Measurements from ENCODE around the gene EXOC2. TPM values are rescaled to one million over a fixed set of nuclear protein-coding genes. Genes with fewer than 3 reads are reported as not detected.
"Not testable (repeated sequence)": the region's sequence is repeated elsewhere in the genome, so short reads cannot be mapped to it uniquely, and the experiment has no call there.

Gene EXOC2
- polyA plus RNA-seq, 3 donors = 3.8 to 9.2 (median 6.9) TPM

DNA sequence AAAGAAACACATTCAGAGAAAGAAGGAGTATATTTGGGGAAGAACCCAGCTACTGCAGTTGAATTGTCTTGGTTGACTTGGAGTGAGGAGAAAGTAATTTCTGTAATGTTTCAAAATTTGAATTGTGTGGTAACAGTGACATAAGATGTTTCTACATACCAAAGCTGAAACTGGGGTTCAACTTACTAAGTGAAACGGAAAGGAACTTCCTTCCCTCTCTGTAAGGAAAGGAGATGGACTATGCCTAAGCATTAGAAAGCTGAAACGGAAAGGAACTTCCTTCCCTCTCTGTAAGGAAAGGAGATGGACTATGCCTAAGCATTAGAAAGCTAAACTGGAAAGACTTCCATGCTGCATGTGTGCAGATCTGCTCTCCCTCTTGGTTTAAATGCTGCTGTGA, 82.1 kb downstream of the EXOC2 start:
- WGBS, 3 donors = 24 to 78% (median 35%) methylated on average over 2 of the region's 2 CpGs
- no peak overlapping the region for H3K27ac ChIP-seq (ENCODE audit: low read depth, low read length)

- no peak overlapping the region for H3K27ac ChIP-seq (ENCODE audit: low read depth, low read length)
- 95 to 96% (median 95%) methylated on average over 4 of the region's 4 CpGs for WGBS, 3 donors
Observed at GRCh38 chr6:609905-610304, 83.0 kb downstream of the EXOC2 start.

DNA sequence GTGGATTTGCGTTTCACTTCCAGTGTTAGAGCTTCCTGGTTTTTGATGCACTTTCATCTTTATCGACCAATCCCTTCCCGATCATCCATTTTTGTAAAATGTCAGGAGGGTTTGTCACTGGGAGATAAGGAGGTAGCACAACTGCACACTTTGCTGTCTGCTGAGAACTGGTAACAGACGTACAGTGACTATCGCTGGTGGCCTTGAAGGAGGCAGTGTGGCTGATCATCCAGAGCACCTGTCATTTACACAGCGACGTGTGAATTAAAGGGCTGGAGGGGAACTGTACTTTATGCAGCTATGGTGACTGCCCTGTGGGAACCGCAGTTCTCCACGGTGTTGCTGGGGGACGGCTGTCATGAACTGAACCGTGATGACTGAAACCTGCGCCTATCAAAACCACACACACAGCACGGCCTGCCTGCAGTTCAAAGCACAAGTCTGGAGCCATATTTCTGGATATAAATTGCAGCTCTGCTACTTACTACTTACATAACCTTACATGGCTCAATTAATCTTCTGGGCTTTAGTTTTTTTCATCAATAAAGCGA, 86.0 kb downstream of the EXOC2 start:
- H3K27ac ChIP-seq (ENCODE audit: low read depth, low read length) = no peak overlapping the region
- WGBS, 3 donors = 90 to 94% (median 92%) methylated on average over 14 of the region's 14 CpGs

DNA sequence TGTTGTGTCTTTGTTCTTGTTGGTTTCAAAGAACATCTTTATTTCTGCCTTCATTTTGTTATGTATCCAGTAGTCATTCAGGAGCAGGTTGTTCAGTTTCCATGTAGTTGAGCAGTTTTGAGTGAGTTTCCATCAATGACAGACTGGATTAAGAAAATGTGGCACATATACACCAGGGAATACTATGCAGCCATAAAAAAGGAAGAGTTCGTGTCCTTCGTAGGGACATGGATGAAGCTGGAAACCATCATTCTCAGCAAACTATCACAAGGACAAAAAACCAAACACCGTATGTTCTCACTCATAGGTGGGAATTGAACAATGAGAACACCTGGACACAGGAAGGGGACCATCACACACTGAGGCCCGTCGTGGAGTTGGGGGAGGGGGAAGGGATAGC, 87.0 kb downstream of the EXOC2 start:
- not testable (repeated sequence) for H3K27ac ChIP-seq (ENCODE audit: low read depth, low read length)

GRCh38 chr6:604579-604978, 88.4 kb downstream of the EXOC2 start:
- H3K27ac ChIP-seq (ENCODE audit: low read depth, low read length) = no peak overlapping the region
- 93 to 97% (median 94%) methylated on average over 15 of the region's 15 CpGs for WGBS, 3 donors

More for the DNA sequence above, 87.0 kb downstream of the EXOC2 start:
- WGBS, 3 donors = 80 to 96% (median 95%) methylated on average over 5 of the region's 5 CpGs

GRCh38 chr6:603265-603664, 89.7 kb downstream of the EXOC2 start:
- WGBS, 3 donors = 94 to 99% (median 95%) methylated on average over 6 of the region's 6 CpGs
- no peak overlapping the region for H3K27ac ChIP-seq (ENCODE audit: low read depth, low read length)

- 92 to 95% (median 93%) methylated on average over 7 of the region's 7 CpGs for WGBS, 3 donors
- H3K27ac ChIP-seq (ENCODE audit: low read depth, low read length) = no peak overlapping the region
Observed at GRCh38 chr6:599576-600448, 93.1 kb downstream of the EXOC2 start.

DNA sequence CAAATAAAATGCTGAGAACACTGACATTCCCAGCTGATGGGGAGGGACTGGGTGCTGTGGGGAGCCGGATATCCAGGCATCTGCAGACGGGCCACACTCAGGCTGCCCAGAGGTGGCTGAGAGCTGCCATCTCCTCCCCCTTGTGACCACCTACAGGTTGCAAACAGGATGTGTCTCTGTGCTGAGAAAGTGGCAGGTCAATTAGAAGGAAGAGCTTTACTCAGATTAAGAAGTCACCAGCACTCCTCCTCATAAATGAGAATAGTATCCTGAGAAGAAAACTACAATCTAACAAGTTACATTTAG, 99.1 kb downstream of the EXOC2 start:
- WGBS, 3 donors = 60 to 91% (median 77%) methylated on average over 2 of the region's 2 CpGs
- no peak overlapping the region for H3K27ac ChIP-seq (ENCODE audit: low read depth, low read length)

DNA sequence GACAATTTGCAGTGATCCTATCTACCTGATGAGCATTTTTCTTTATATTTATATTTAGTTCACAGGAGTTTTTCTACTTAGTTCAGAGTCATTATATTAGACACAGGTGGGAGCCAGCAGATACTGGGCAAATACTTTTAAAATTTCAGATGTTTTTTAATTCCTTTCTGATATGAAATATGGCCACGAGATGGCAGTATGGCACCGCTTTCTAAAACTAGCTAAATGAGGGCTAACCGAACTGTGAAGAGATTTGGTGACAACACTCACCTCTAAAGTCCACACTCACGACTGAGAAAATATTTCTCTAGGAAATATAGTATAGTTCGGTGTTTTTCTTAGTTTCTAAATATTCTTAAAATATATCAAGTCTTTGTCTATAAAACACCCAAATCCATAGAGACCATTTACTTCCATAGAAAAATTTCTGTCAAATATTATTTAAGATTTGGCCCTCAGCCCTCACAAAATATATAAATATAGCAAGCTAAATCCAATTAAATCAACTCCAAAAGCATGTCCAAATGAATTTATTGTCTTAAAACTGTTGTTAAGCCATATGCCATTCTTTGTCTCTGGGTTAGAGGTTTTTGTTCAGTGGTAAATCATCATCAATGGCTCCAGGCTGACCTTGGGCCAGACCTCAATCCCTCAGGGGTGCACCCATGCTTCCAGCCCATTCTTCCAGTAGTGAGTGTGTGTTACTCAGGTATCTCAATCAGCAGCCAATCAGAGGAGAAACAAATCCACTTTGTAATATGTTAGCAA, 99.6 kb downstream of the EXOC2 start:
- no peak overlapping the region for H3K27ac ChIP-seq (ENCODE audit: low read depth, low read length)
- 4 to 5% (median 4%) methylated on average over 5 of the region's 5 CpGs for WGBS, 3 donors

DNA sequence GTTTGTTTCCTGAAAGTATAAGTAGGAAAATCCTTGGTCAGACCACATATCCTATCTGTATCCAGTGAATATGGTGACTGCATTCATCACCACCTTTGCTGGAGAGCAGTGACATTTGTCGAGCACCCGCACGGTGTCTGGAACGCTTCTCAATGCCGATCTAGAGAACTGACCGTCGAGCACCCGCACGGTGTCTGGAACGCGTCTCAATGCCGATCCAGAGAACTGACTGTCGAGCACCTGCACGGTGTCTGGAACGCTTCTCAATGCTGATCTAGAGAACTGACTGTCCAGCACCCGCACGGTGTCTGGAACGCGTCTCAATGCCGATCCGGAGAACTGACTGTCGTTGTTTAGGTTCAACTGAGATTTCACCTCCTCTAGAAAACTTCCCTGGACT, 103.8 kb downstream of the EXOC2 start:
- 91 to 95% (median 93%) methylated on average over 22 of the region's 22 CpGs for WGBS, 3 donors
- no peak overlapping the region for H3K27ac ChIP-seq (ENCODE audit: low read depth, low read length)

DNA sequence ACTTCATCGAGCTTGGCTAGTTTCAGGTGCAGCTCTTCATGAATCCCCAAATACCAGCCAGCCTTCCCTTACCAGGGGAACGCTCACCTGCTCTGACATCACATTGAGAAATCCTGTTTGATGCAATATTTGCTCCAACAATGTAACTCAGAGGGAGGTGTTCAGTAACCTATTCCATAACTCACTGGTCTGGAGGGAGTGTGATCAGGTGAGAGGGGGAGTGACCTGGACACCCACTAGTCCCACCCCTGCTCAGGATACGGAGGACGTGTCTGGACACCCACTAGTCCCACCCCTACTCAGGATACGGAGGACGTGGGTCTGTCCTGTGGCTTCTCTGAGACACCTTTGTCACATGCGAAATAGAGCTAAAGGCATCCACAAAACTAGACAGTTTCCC, 106.4 kb downstream of the EXOC2 start:
- H3K27ac ChIP-seq (ENCODE audit: low read depth, low read length) = no peak overlapping the region

GRCh38 chr6:583635-584034, 109.3 kb downstream of the EXOC2 start:
- 84 to 87% (median 84%) methylated on average over 6 of the region's 6 CpGs for WGBS, 3 donors
- no peak overlapping the region for H3K27ac ChIP-seq (ENCODE audit: low read depth, low read length)

More for the DNA sequence above, 106.4 kb downstream of the EXOC2 start:
- WGBS, 3 donors = 91 to 94% (median 92%) methylated on average over 7 of the region's 7 CpGs

DNA sequence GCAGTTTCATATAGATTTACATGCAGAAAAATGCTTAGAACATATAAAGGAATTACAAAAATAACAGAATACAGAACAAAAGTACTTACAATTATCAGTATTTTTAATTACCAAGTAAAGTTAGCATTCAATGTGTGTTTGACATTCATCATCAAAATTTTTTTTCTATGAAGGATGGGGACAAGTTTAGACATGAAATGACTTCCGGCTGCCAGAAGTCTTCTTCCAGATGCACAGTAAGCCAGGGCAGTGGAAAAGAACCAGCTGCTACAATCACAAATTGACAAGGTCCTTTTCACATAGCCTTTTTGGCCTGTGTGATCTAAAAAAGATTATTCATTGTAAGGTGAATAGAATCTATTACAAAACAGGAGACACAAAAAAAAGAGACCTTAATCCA, 109.8 kb downstream of the EXOC2 start:
- no peak overlapping the region for H3K27ac ChIP-seq (ENCODE audit: low read depth, low read length)
- 68 to 87% (median 70%) methylated on average over 1 of the region's 1 CpG for WGBS, 3 donors

- WGBS, 3 donors = 79 to 84% (median 80%) methylated on average over 12 of the region's 12 CpGs
- no peak overlapping the region for H3K27ac ChIP-seq (ENCODE audit: low read depth, low read length)
Observed at GRCh38 chr6:582370-582769, 110.6 kb downstream of the EXOC2 start.

DNA sequence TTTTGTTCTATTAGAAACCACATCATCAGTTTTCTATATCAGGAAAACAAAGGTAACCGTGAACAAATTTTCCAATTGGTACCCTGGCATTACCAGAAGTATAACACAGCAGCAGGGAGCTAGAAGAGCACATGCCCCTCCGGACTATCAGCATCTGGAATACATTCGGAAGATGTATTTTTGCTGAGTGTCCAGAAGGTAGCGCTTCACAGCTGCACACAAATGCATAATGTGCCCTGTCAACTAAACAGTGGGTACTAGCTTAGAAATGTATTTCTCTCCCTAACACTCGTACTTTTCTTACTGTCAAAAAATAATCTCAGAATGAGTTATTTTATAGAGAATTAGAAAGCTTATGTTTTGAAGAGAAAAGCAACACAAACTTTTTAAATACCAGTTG, 113.6 kb downstream of the EXOC2 start:
- no peak overlapping the region for H3K27ac ChIP-seq (ENCODE audit: low read depth, low read length)
- WGBS, 3 donors = 86 to 90% (median 90%) methylated on average over 5 of the region's 5 CpGs

DNA sequence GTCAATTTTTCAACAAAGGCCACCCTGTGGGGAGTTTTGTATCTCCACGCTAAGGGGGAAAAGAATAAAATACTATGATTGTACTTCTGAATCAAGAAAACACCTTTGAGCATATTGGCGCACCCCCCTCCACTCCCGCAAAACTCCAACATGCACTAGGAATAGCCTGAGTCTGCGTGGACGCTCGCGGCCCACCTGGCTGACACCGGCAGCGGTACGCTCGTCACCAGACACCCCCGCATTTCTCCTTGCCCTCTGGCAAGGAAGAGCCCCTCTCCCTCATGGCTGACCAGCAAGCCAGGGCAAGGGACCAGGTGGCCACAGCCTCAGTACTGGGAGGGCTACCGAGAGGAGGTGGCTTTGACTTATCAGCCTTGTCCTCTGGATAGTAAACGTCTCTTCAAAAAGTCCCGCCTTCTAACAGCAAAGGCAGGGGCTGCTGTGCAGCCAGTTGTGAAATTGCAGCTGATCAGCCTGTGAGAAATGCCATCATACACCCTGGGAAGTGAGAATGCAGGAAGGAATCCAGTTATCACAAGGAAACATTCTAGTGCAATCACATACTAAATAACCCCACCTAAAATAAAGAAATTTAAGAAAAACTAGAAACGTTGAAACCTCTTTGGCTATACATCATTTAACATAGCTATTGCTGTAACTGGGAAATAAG, 120.2 kb downstream of the EXOC2 start:
- H3K27ac ChIP-seq (ENCODE audit: low read depth, low read length) = no peak overlapping the region
- 87 to 90% (median 87%) methylated on average over 16 of the region's 16 CpGs for WGBS, 3 donors

GRCh38 chr6:571892-572291, 121.0 kb downstream of the EXOC2 start:
- H3K27ac ChIP-seq (ENCODE audit: low read depth, low read length) = no peak overlapping the region
- WGBS, 3 donors = 95 to 97% (median 97%) methylated on average over 6 of the region's 6 CpGs

- no peak overlapping the region for H3K27ac ChIP-seq (ENCODE audit: low read depth, low read length)
- WGBS, 3 donors = 93 to 95% (median 94%) methylated on average over 5 of the region's 5 CpGs
Observed at GRCh38 chr6:570825-571224, 122.1 kb downstream of the EXOC2 start.

DNA sequence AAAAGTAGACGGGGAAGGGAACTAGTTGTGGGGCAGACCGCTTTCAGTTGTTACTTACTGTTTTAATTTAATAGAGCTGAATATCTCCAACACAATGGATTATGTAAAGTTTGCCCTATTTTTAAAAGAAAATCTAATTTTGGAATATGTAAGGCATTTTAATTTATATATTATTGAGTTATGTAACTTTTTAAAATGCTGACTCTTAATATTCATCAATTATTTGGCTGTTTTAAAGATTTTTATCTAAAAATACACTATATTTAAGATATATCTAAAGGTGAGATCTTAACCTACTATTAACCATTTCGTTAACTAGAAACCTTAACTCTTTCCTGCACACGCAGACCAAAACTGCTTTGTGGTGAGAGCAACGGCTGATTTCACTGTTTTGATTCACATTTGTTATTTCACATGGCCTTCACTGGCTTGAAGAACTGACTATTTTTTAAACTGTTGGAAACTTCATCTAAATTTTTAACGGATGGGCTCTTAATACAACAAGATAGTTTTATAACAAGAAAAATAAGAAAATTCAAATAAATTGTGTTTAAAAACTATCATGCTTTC, 123.9 kb downstream of the EXOC2 start:
- WGBS, 3 donors = 91 to 94% (median 94%) methylated on average over 6 of the region's 6 CpGs
- H3K27ac ChIP-seq (ENCODE audit: low read depth, low read length) = no peak overlapping the region

Measured in adipose tissue (tissue), 3 donors.